ENCODE results near the gene NRXN3. TPM values are rescaled to one million over a fixed set of nuclear protein-coding genes. Genes with fewer than 3 reads are reported as not detected.
A peak's percentile ranks its signal among the peaks of the same experiment; 100 is the strongest.

The NRXN3 gene
- total RNA-seq, 1 experiment from 2014 or later: 1.1 TPM

DNA sequence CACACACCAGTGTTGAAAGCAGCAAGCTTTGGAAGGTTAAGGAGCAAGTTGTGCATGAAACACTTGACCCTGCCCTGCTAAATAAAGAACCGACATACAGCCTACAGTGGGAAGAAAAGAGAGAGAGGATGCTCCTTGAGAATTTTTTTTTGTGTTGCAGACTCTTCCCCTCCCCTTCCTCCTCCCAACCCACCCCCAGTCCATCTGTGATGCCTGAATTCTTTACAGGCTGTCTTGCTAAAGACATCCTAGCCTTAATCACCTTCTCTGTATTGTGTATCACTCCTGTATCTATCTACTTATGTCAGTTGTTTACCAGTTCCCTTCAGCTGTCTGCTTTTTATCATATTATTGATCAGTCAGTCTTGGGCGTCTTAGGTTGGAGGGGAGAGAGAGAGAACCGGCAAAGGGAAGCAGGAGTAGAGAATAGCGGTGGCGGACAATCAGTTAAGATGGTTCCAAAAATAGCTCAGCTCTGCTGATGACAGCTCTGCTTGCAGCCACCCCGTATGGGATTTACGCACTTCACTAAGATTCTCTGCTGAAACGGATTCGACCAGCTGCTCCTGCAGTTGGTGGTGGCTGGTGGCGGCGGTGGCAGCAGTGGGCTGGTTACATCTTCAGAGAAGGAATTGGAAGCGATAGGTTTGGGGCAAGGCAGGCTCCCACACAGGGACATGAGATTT is 664.7 kb downstream of the NRXN3 start:
- intact Hi-C loops (cut with micrococcal nuclease): no loop called here
- ChIA-PET CTCF (interaction anchor here (0.6 kb wide), 1 partner anchor 67 kb away, joined by 3 read pairs; no protein-coding TSS in a partner anchor), POLR2A (ENCODE audit: unreplicated experiment) (no interaction called here)
- Histone ChIP-seq H3K79me2 (ENCODE audit: low read length) (no peaks in the 10 kb centered on the region), H3K27me3 (ENCODE audit: low read length) (peaks cover 27% of the 10 kb centered on the region), H3K9me3 (ENCODE audit: low read length) (no peaks in the 10 kb centered on the region), H3K36me3 (ENCODE audit: low read depth, low read length) (no peaks in the 10 kb centered on the region), H3K4me2 (ENCODE audit: low read length) (no peak overlapping the region), H3K27ac (ENCODE audit: low read length) (no peak overlapping the region), H4K20me1 (ENCODE audit: low read length) (no peaks in the 10 kb centered on the region), H3K4me3 (ENCODE audit: low read length) (no peak overlapping the region), H3K9ac (ENCODE audit: low read length) (no peak overlapping the region), H3K4me1 (ENCODE audit: insufficient read depth, low read length) (no peaks in the 10 kb centered on the region), H2AFZ (ENCODE audit: low read length) (no peak overlapping the region), H3F3A (ENCODE audit: low read length, unreplicated experiment) (no peaks in the 10 kb centered on the region), H3K9me2 (replicated peaks; ENCODE audit: low read length) (no peaks in the 10 kb centered on the region)
- no TSS peak for BruUV-seq (replicated peaks)
- ATAC-seq: no peak
- no peak for TF ChIP-seq EZH2phosphoT487 (IDR thresholded peaks at IDR 0.05; ENCODE audit: borderline replicate concordance, low read length)
- no peak for TF ChIP-seq EZH2 (IDR thresholded peaks at IDR 0.05; ENCODE audit: low read length, unreplicated experiment)
- TF ChIP-seq, protein P1, sequence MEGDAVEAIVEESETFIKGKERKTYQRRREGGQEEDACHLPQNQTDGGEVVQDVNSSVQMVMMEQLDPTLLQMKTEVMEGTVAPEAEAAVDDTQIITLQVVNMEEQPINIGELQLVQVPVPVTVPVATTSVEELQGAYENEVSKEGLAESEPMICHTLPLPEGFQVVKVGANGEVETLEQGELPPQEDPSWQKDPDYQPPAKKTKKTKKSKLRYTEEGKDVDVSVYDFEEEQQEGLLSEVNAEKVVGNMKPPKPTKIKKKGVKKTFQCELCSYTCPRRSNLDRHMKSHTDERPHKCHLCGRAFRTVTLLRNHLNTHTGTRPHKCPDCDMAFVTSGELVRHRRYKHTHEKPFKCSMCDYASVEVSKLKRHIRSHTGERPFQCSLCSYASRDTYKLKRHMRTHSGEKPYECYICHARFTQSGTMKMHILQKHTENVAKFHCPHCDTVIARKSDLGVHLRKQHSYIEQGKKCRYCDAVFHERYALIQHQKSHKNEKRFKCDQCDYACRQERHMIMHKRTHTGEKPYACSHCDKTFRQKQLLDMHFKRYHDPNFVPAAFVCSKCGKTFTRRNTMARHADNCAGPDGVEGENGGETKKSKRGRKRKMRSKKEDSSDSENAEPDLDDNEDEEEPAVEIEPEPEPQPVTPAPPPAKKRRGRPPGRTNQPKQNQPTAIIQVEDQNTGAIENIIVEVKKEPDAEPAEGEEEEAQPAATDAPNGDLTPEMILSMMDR (conservative IDR thresholded peaks at IDR 0.05; ENCODE audit: low read depth, low read length): no peak
- DNase-seq: no peak

DNA sequence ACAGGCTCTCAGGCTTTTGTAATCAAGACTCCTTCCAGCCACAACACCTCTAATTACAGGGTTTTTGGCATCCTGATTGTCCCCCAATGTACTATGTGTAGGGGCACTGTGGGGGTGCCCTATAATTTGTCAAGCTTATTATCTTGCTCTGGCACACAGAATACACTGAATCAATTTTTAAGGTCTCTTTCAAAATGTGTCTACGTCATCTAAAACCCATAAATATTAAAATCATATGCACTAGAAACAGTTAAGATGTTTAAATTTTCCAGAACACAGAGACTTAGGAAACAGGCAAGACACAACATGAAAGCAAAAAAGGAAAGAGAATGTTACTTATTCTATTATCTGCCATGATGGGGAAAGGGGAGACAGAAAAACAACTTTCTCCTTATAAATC is 665.7 kb downstream of the NRXN3 start:
- Histone ChIP-seq H3K4me1 (ENCODE audit: insufficient read depth, low read length) (no peaks in the 10 kb centered on the region), H3K9me3 (ENCODE audit: low read length) (no peaks in the 10 kb centered on the region), H3K9ac (ENCODE audit: low read length) (no peak overlapping the region), H3K27ac (ENCODE audit: low read length) (no peak overlapping the region), H3K9me2 (replicated peaks; ENCODE audit: low read length) (no peaks in the 10 kb centered on the region), H4K20me1 (ENCODE audit: low read length) (no peaks in the 10 kb centered on the region), H2AFZ (ENCODE audit: low read length) (no peak overlapping the region), H3K4me2 (ENCODE audit: low read length) (no peak overlapping the region), H3F3A (ENCODE audit: low read length, unreplicated experiment) (no peaks in the 10 kb centered on the region), H3K4me3 (ENCODE audit: low read length) (no peak overlapping the region), H3K27me3 (ENCODE audit: low read length) (peaks cover 27% of the 10 kb centered on the region), H3K79me2 (ENCODE audit: low read length) (no peaks in the 10 kb centered on the region), H3K36me3 (ENCODE audit: low read depth, low read length) (no peaks in the 10 kb centered on the region)
- ChIA-PET CTCF (no interaction called here), POLR2A (ENCODE audit: unreplicated experiment) (no interaction called here)
- TF ChIP-seq, protein P1 (conservative IDR thresholded peaks at IDR 0.05; ENCODE audit: low read depth, low read length): no peak
- TF ChIP-seq EZH2phosphoT487 (IDR thresholded peaks at IDR 0.05; ENCODE audit: borderline replicate concordance, low read length) (no peak), EZH2 (IDR thresholded peaks at IDR 0.05; ENCODE audit: low read length, unreplicated experiment) (no peak)
- ATAC-seq: no peak
- intact Hi-C loops (cut with micrococcal nuclease): no loop called here
- no peak for DNase-seq
- BruUV-seq (replicated peaks): no TSS peak

DNA sequence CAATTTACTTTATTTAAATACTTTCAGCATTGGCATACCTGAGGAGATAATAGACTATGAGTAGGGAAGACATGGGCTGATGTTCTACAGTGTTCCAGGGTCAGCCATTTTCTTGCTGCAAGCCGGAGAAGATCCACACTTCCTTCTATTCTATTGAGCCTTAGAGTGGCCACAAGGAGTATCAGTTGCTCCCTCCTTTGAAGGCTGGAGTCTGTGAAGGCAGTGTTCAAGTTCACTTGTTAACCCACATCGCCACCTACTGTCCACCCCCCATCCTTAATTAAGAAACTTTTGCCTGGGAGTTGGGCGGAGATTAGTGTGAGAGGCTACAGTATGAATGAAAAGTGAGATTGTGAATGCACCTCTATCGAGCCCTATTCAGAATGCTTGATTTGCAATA is 666.6 kb downstream of the NRXN3 start:
- Histone ChIP-seq H3K27ac (ENCODE audit: low read length) (no peak overlapping the region), H2AFZ (ENCODE audit: low read length) (no peak overlapping the region), H3K9me2 (replicated peaks; ENCODE audit: low read length) (no peaks in the 10 kb centered on the region), H3K4me1 (ENCODE audit: insufficient read depth, low read length) (no peaks in the 10 kb centered on the region), H3F3A (ENCODE audit: low read length, unreplicated experiment) (no peaks in the 10 kb centered on the region), H3K27me3 (ENCODE audit: low read length) (peaks cover 27% of the 10 kb centered on the region), H4K20me1 (ENCODE audit: low read length) (no peaks in the 10 kb centered on the region), H3K9me3 (ENCODE audit: low read length) (no peaks in the 10 kb centered on the region), H3K79me2 (ENCODE audit: low read length) (no peaks in the 10 kb centered on the region), H3K9ac (ENCODE audit: low read length) (no peak overlapping the region), H3K36me3 (ENCODE audit: low read depth, low read length) (no peaks in the 10 kb centered on the region), H3K4me3 (ENCODE audit: low read length) (no peak overlapping the region), H3K4me2 (ENCODE audit: low read length) (no peak overlapping the region)
- ATAC-seq (peak; percentile 80), DNase-seq (peak; percentile 58)
- intact Hi-C loops (cut with micrococcal nuclease): no loop called here
- ChIA-PET CTCF (no interaction called here), POLR2A (ENCODE audit: unreplicated experiment) (no interaction called here)
- TF ChIP-seq EZH2 (IDR thresholded peaks at IDR 0.05; ENCODE audit: low read length, unreplicated experiment) (no peak), EZH2phosphoT487 (IDR thresholded peaks at IDR 0.05; ENCODE audit: borderline replicate concordance, low read length) (no peak)
- TF ChIP-seq, protein P1 (conservative IDR thresholded peaks at IDR 0.05; ENCODE audit: low read depth, low read length): peak; percentile 61
- BruUV-seq (replicated peaks): no TSS peak
